Effector memory CD4-positive, alpha-beta T cell (primary cell): ENCODE data around the gene OXLD1.

Experiments
- DNase-seq, 3 donors: peaks; one replicate each; pipeline ENCODE4 v3.0.0-alpha.2; 2020
- H3K27ac ChIP-seq: 2 replicates; pipeline ENCODE4 v1.7.0; 2013; ENCODE audit warnings: mild to moderate bottlenecking, low read length, moderate library complexity; ENCODE audit not compliant: insufficient read depth, poor library complexity, severe bottlenecking
- H3K27me3 ChIP-seq: replicated peaks from 2 replicates; pipeline ENCODE4 v1.7.0; 2013; ENCODE audit warnings: mild to moderate bottlenecking, low read length; ENCODE audit not compliant: insufficient read depth, control insufficient read depth, poor library complexity, severe bottlenecking
- H3K36me3 ChIP-seq: 2 replicates; pipeline ENCODE4 v1.7.0; 2013; ENCODE audit warnings: mild to moderate bottlenecking, low read length, moderate library complexity; ENCODE audit not compliant: control insufficient read depth, insufficient read depth
- H3K4me1 ChIP-seq: 2 replicates; pipeline ENCODE4 v1.7.0; 2013; ENCODE audit warnings: low read length, mild to moderate bottlenecking; ENCODE audit not compliant: control insufficient read depth, insufficient read depth, poor library complexity, severe bottlenecking
- H3K4me3 ChIP-seq: 2 replicates; pipeline ENCODE4 v1.7.0; 2013; ENCODE audit warnings: low read length, low read depth, mild to moderate bottlenecking; ENCODE audit not compliant: insufficient read depth, poor library complexity, severe bottlenecking
- H3K9me3 ChIP-seq: 2 replicates; pipeline ENCODE4 v1.7.0; 2013; ENCODE audit warnings: mild to moderate bottlenecking, low read length, moderate library complexity; ENCODE audit not compliant: control insufficient read depth

Gene OXLD1

DNA sequence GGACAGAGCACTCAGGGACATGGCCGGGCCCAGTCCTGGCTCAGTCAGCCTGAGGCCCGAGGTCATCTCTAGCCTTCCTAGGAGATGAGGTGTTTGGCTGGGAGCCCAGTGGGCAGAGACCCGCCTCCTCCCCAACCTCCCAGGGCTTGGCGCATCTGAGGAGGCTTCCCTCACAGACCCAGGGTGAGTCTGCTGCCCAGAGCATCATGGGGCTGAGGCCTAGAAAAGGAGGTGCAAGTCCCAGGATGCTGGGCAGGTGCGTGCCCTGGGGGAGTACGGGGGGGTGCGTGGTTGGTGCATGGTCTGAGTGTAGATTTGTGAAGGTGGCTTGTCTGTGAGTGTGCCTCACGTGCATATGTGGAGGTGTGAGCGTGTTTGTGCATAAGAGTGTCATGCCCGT, 14.7 kb downstream of the OXLD1 start:
- no peak for DNase-seq
- Histone ChIP-seq H3K9me3 (no peaks in the 10 kb centered on the region), H3K27ac (no peak overlapping the region), H3K27me3 (peaks cover 9% of the 10 kb centered on the region), H3K4me3 (no peak overlapping the region), H3K36me3 (no peaks in the 10 kb centered on the region), H3K4me1 (peaks cover 8% of the 10 kb centered on the region)

DNA sequence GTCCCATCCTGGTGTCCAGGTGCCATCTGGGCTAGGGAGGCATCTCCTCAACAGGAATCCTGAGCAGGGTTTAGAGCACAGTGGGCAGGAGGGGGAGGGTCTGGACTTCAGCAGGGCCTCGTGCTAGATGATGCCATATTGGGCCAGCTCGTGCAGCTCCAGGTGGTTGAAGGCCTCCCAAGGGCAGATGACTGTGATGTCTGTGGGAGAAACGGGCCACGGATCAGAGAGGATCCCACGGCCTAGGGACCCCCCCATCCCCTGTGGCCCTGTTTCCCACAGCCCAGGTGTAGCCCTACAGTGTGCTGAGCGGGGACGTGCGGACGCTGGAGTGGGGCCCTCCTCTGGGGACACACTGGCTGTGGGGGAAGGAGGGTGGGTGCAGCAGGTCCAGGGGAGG, 15.5 kb downstream of the OXLD1 start:
- H3K27me3 ChIP-seq, result peaks cover 9% of the 10 kb centered on the region
- no peak overlapping the region for H3K4me3 ChIP-seq
- no peak overlapping the region for H3K27ac ChIP-seq
- no peaks in the 10 kb centered on the region for H3K9me3 ChIP-seq
- DNase-seq, result no peak
- H3K36me3 ChIP-seq, result no peaks in the 10 kb centered on the region
- peaks cover 8% of the 10 kb centered on the region for H3K4me1 ChIP-seq

DNA sequence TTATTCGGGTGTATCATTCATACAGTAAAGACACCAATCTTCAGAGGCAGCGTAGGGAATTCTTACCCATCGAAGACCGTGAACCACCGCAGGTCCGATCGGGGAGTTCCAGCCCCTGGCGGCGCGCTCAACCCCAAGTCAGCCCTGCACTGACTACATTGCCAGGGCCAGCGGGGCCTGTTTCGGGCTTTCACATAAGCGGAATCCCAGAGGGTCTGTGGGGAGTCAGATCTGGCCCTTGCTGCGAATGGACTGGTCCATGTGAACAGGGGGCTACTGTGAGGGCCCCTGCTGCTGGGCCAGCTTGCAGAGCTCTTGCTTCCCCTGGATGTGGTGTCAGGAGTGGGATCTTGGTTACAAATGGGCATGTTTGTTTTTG, 17.7 kb downstream of the OXLD1 start:
- H3K4me1 ChIP-seq, result peaks cover 7% of the 10 kb centered on the region
- no peak overlapping the region for H3K27ac ChIP-seq
- no peak overlapping the region for H3K4me3 ChIP-seq
- H3K36me3 ChIP-seq, result no peaks in the 10 kb centered on the region
- no peak for DNase-seq
- peaks cover 5% of the 10 kb centered on the region for H3K27me3 ChIP-seq
- H3K9me3 ChIP-seq, result no peaks in the 10 kb centered on the region

DNA sequence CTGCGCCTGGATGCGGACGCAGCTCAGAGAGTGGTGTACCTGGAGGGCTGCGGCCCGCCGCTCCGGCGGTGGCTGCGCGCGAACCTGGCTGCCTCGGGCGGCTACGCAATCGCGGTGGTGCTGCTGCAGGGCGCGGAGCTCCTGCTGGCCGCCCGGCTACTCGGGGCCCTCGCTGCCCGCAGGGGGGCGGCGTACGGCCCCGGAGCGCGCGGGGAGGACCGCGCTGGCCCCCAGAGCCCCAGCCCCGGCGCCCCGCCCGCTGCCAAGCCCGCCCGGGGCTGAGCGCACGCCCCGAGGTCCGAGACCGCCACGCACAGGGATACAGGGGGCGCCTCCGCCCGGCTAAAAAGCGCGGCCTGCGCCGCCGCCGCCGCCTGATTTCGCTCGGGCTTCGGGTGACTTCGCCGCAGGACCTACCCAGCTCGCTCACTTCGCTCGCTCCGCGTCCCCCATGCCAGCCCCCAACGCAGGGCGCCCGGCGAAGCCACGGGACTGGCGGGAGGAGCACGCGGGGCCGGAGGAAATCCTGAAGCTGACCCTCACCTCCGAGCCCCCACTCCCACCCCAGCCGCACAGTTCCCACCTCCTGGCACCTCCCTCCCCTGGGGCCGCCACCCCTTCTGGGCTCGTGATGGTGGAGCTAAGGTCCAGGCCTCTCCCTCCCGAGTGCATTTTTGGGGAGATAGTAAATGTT, 18.2 kb downstream of the OXLD1 start:
- H3K4me3 ChIP-seq, result no peak overlapping the region
- H3K27me3 ChIP-seq, result peaks cover 5% of the 10 kb centered on the region
- peaks cover 2% of the 10 kb centered on the region for H3K4me1 ChIP-seq
- no peak for DNase-seq
- H3K27ac ChIP-seq, result no peak overlapping the region
- H3K36me3 ChIP-seq, result no peaks in the 10 kb centered on the region
- H3K9me3 ChIP-seq, result no peaks in the 10 kb centered on the region

DNA sequence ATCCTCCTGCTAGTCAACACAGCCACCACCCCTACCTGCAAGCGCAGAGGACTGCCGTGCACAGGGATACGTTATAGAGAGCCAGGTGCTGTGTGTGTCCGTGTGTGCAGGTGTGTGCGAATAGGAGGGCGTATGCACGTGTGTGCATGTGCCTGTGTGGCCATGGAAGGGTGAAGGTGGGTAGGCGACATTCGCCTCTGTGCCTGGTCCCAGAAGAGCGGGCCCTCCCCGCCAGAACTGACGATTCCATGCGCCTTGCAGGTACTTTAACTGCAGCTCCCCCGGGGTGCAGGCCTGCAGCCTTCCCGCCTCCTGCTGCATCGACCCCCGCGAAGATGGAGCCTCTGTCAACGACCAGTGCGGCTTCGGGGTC, 18.8 kb downstream of the OXLD1 start:
- no peaks in the 10 kb centered on the region for H3K4me1 ChIP-seq
- H3K4me3 ChIP-seq, result no peak overlapping the region
- H3K27me3 ChIP-seq, result peaks cover 5% of the 10 kb centered on the region
- H3K27ac ChIP-seq, result no peak overlapping the region
- H3K9me3 ChIP-seq, result no peaks in the 10 kb centered on the region
- no peak for DNase-seq
- no peaks in the 10 kb centered on the region for H3K36me3 ChIP-seq

DNA sequence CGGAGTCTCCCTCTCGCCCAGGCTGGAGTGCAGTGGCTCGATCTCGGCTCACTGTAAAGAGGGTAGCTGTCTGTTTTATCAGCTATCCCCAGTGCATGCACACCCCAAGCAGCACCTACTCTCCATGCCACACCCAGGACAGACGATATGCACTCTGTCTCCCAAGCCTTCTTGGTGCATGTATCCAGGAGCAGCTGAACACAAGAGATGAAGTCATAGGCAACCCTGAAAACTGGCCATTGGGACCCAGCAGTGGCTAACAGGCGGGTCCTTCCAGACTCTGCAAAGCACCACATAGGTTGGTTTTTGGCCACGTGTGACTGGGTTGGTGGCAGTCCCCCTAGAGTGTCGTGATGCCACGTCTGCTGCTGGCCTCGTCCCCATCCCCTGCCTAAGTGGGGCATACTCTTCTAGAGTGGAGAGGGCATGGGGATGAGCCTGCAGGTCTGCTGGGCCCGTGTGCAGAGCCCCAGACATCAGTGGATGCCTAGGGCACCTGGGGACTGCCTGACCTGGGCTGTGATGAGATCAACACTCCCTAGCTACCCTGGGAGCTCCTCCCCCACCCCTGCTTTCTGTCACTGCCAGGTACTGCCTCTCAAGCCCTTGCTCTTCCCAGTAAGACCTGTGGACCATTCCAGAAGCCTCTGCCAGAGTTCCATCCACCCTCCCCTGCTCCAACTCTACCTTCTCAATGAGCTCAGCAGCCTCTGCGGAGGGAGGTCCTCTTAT, 19.4 kb downstream of the OXLD1 start:
- no peak for DNase-seq
- no peaks in the 10 kb centered on the region for H3K36me3 ChIP-seq
- H3K4me3 ChIP-seq, result no peak overlapping the region
- no peaks in the 10 kb centered on the region for H3K9me3 ChIP-seq
- H3K27me3 ChIP-seq, result peaks cover 5% of the 10 kb centered on the region
- no peaks in the 10 kb centered on the region for H3K4me1 ChIP-seq
- H3K27ac ChIP-seq, result no peak overlapping the region

DNA sequence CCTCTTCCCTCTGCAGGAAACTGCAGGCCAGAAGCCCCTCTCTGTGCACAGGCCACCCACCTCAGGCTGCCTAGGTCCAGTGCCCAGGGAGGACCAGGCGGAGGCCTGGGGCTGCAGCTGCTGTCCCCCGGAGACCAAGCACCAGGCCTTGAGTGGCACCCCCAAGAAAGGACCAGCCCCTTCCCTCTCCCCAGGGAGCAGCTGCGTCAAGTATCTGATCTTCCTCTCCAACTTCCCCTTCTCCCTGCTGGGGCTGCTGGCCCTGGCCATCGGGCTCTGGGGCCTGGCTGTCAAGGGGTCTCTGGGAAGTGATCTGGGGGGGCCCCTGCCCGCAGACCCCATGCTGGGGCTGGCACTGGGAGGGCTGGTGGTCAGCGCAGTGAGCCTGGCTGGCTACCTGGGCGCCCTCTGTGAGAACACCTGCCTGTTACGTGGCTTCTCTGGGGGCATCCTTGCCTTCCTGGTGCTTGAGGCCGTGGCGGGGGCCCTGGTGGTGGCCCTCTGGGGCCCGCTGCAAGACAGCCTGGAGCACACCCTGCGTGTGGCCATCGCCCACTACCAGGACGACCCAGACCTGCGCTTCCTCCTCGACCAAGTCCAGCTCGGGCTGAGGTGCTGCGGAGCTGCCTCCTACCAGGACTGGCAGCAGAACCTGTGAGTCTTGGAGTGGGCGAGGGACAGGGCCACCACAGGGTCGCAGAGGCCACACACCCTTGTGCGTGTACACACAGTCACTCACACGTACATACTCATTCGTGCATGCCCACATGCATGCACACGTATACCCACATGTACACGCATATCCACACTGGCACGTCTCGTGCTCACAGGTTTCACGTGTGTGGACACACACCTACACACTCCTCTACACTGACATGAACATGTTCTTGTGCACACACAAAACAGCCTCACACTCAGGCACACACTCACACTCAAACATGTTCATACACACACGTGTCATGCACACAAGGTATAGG, 21.1 kb downstream of the OXLD1 start:
- H3K36me3 ChIP-seq, result no peaks in the 10 kb centered on the region
- H3K9me3 ChIP-seq, result no peaks in the 10 kb centered on the region
- DNase-seq, result no peak
- H3K4me1 ChIP-seq, result no peaks in the 10 kb centered on the region
- no peak overlapping the region for H3K27ac ChIP-seq
- no peak overlapping the region for H3K4me3 ChIP-seq
- H3K27me3 ChIP-seq, result peaks cover 5% of the 10 kb centered on the region

DNA sequence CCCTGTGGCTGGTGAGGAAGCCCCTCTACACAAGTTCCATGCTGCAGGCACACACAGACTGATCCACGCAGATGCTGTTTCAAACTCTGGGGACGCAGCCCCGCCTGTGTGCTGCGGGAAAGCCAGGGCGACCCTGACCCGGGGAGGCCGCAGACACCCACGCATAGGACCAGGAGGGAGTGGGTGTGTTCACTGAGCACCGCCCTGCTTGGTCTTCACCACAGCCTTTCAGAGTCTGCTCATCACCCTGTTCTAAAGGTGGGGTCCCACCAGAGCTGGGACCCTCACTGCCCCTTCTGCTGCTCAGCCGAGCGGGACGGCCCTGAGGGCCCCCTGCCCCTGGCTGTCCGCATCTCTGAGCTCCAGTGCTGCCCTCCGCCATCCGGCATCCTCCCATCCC, 21.9 kb downstream of the OXLD1 start:
- Histone ChIP-seq H3K27ac (no peak overlapping the region), H3K36me3 (no peaks in the 10 kb centered on the region), H3K9me3 (no peaks in the 10 kb centered on the region), H3K4me1 (no peaks in the 10 kb centered on the region), H3K4me3 (no peak overlapping the region), H3K27me3 (peaks cover 5% of the 10 kb centered on the region)
- DNase-seq, result no peak

DNA sequence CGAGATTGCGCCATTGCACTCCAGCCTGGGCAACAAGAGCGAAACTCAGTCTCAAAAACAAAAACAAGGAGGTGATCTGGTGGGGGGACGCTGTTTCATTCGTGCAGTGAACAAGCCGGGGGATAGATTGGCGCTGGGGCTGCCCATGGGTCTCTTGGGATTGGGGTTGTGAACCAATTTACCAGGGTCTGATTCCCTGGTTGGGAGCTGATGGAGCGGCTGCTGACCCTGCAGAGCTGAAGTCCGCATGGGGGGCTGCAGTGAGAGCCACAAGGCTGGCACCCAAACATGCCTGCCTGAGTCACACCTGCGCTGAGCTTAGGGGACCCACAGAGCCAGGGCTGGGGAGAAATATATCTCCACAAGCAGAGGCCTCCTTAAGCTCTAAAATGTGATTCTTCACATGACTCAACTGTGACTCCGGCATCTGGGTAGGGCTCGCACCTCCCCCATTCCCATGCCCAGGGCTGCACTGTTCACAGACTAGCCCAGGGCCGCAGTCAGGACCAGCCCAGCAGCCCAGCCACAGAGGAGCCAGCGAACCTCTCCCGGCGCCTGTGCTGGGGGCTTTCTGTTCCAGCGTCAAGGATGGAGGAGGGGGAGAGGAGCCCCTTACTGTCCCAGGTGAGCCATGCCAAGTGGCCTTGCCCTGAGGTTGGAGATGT, 24.4 kb downstream of the OXLD1 start:
- H3K27ac ChIP-seq, result no peak overlapping the region
- no peaks in the 10 kb centered on the region for H3K9me3 ChIP-seq
- H3K36me3 ChIP-seq, result no peaks in the 10 kb centered on the region
- H3K27me3 ChIP-seq, result no peaks in the 10 kb centered on the region
- H3K4me1 ChIP-seq, result no peaks in the 10 kb centered on the region
- DNase-seq, result no peak
- H3K4me3 ChIP-seq, result no peak overlapping the region
